K562 (cell line): ENCODE measurements around the gene ZC3H12A. TPM values are rescaled to one million over a fixed set of nuclear protein-coding genes. Genes with fewer than 3 reads are reported as not detected.

ENCODE experiments used
- ARID1B ChIP-seq: fragments of 450-650 bp; IDR thresholded peaks from 2 replicates; pipeline ENCODE4 v1.6.1; 2016; ENCODE audit warnings: antibody characterized with exemption, mild to moderate bottlenecking, inconsistent platforms
- ARID4B ChIP-seq: sonication (generic); formaldehyde crosslinking; IDR thresholded peaks from 2 replicates; pipeline ENCODE4 v1.8.0; 2022; ENCODE audit warnings: mild to moderate bottlenecking, missing genetic modification reagents
- CBX2 ChIP-seq: fragments of 200-600 bp; sonication (generic); IDR thresholded peaks from one replicate; pipeline ENCODE4 v1.6.1; 2012; ENCODE audit warnings: mild to moderate bottlenecking, low read length, inconsistent platforms; ENCODE audit not compliant: insufficient read depth, poor library complexity, severe bottlenecking
- CTBP1 ChIP-seq: fragments of 450-650 bp; IDR thresholded peaks from 2 replicates; pipeline ENCODE4 v1.6.1; 2016; ENCODE audit warnings: borderline replicate concordance
- DPF2 ChIP-seq: fragments of 450-650 bp; IDR thresholded peaks from 2 replicates; pipeline ENCODE4 v1.6.1; 2016
- ETV1 ChIP-seq: fragments of 450-650 bp; conservative IDR thresholded peaks from 2 replicates; pipeline ENCODE4 v1.6.1; 2016; ENCODE audit warnings: missing genetic modification characterization, control low read depth, low read depth, missing compliant biosample characterization
- HDAC3 ChIP-seq: fragments of 450-650 bp; IDR thresholded peaks from 2 replicates; pipeline ENCODE4 v1.6.1; 2018; ENCODE audit warnings: borderline replicate concordance, mild to moderate bottlenecking, moderate library complexity; ENCODE audit not compliant: partially characterized antibody
- JUN ChIP-seq, 2 experiments: sonication (generic) in 1 of 2; formaldehyde crosslinking in 1 of 2; IDR thresholded peaks; 2 replicates each; pipeline versions ENCODE4 v1.6.1 to v1.8.0; 2012 to 2022; ENCODE audit warnings: borderline replicate concordance in 2 of 2, mild to moderate bottlenecking in 2 of 2, improper control_type of control experiment in 1 of 2, low read depth in 1 of 2, low read length in 1 of 2, missing genetic modification reagents in 1 of 2
- JUNB ChIP-seq: fragments of 450-650 bp; formaldehyde crosslinking; conservative IDR thresholded peaks from 2 replicates; pipeline ENCODE4 v1.4.0; 2020; ENCODE audit warnings: mild to moderate bottlenecking
- NCOA6 ChIP-seq: fragments of 450-650 bp; IDR thresholded peaks from 2 replicates; pipeline ENCODE4 v1.6.1; 2017; ENCODE audit warnings: mild to moderate bottlenecking
- PATZ1 ChIP-seq: fragments of 250-450 bp; sonication (Bioruptor Pico); IDR thresholded peaks from 2 replicates; pipeline ENCODE4 v1.5.0; 2020; ENCODE audit warnings: mild to moderate bottlenecking, borderline replicate concordance
- SMAD4 ChIP-seq: fragments of 250-450 bp; sonication (Bioruptor Pico); conservative IDR thresholded peaks from 2 replicates; pipeline ENCODE4 v1.8.0; 2021; ENCODE audit warnings: inconsistent platforms, mild to moderate bottlenecking, moderate library complexity
- TSHZ1 ChIP-seq: fragments of 250-450 bp; sonication (Bioruptor Pico); IDR thresholded peaks from 2 replicates; pipeline ENCODE4 v1.4.0; 2020; ENCODE audit warnings: mild to moderate bottlenecking, moderate library complexity
- ZC3H4 ChIP-seq: sonication (generic); formaldehyde crosslinking; IDR thresholded peaks from 2 replicates; pipeline ENCODE4 v1.9.0; 2021; ENCODE audit warnings: missing genetic modification reagents, borderline replicate concordance
- polyA plus RNA-seq, 8 experiments: library from polyadenylated mRNA; depleted of rRNA in 4 of 8; stranded (reverse) in 5 of 8; unstranded in 3 of 8; fragments of >200 nt; fragmentation: Nextera tagmentation in 2 of 8; fragmentation: Illumina TruSeq in 1 of 8; extraction: Ambion mirVana in 2 of 8; extraction: Trizol in 1 of 8; gene quantifications; 2 replicates each; pipeline versions ENCODE4 v1.2.1 to v1.2.3, GENCODE V29; 2011 to 2014; ENCODE audit warnings: inconsistent platforms in 1 of 8, missing spikeins in 1 of 8
- total RNA-seq, 7 experiments: library from RNA; depleted of rRNA in 6 of 7; stranded (reverse); fragments of >200 nt in 6 of 7; fragmentation: Illumina TruSeq in 2 of 7; extraction: Trizol in 2 of 7; gene quantifications; 2 replicates each; pipeline versions ENCODE4 v1.2.1 to v1.2.3, GENCODE V29; 2011 to 2021; ENCODE audit warnings: low replicate concordance in 1 of 7

Gene ZC3H12A
- total and polyA plus RNA-seq, 9 of the 15 experiments (the other 6 are each of a cell fraction or from before 2014, with no cell fraction given) = 0.14 to 9.4 (median 6.7) TPM

- TF ChIP-seq ARID4B (CRISPR knock-in tag) = no peak
- TF ChIP-seq CTBP1 = 0 out of 2 replicates have a peak, but pooled peaks have one; percentile 33
- TF ChIP-seq HDAC3 = no peak
- no peak for TF ChIP-seq PATZ1 (CRISPR knock-in tag)
- TF ChIP-seq DPF2 = peak; percentile 62
- peak; percentile 70 for TF ChIP-seq SMAD4 (CRISPR knock-in tag)
- TF ChIP-seq ARID1B = peak; percentile 33; the same call in 1 of the 2 replicates
- TF ChIP-seq ZC3H4 (CRISPR knock-in tag) = no peak
- TF ChIP-seq CBX2 = no peak
- 0 out of 2 replicates have a peak, but pooled peaks have one; percentile 38 for TF ChIP-seq JUNB (CRISPR knock-in tag)
- TF ChIP-seq TSHZ1 = no peak
- peak; percentile 75; the same call in 1 of the 2 replicates for TF ChIP-seq JUN (IDR thresholded peaks at IDR 0.05; ENCODE audit: borderline replicate concordance, low read depth, low read length)
- TF ChIP-seq JUN (CRISPR knock-in tag; IDR thresholded peaks at IDR 0.05; ENCODE audit: borderline replicate concordance) = no peak
- no peak for TF ChIP-seq NCOA6
- TF ChIP-seq ETV1 (tag) = peak; percentile 44; the same call in 1 of the 2 replicates
Observed at GRCh38 chr1:37471345-37472231, 2.8 kb upstream of the ZC3H12A start (continued).
